IPS-15b (cell line): ENCODE results near the gene TESMIN.

Source experiments
- H3K27me3 ChIP-seq: one replicate; pipeline ENCODE4 v1.6.1; 2013; ENCODE audit warnings: low read length; ENCODE audit not compliant: control insufficient read depth, insufficient read depth
- H3K36me3 ChIP-seq: one replicate; pipeline ENCODE4 v1.6.1; 2013; ENCODE audit warnings: low read length; ENCODE audit not compliant: control insufficient read depth, insufficient read depth
- H3K4me1 ChIP-seq: one replicate; pipeline ENCODE4 v1.6.1; 2013; ENCODE audit warnings: mild to moderate bottlenecking, low read length; ENCODE audit not compliant: control insufficient read depth, insufficient read depth
- H3K4me3 ChIP-seq: one replicate; pipeline ENCODE4 v1.5.1; 2013; ENCODE audit warnings: low read depth, low read length
- H3K9ac ChIP-seq: one replicate; pipeline ENCODE4 v1.6.1; 2013; ENCODE audit warnings: low read depth, mild to moderate bottlenecking, low read length
- H3K9me3 ChIP-seq: one replicate; pipeline ENCODE4 v1.6.1; 2013; ENCODE audit warnings: mild to moderate bottlenecking, low read length; ENCODE audit not compliant: control insufficient read depth, insufficient read depth

TESMIN gene

GRCh38 chr11:68751331-68751856, at the start of gene TESMIN:
TSS of gene TESMIN (minus strand) at chr11:68751520. CDS start at chr11:68750660, 860 bp downstream.
- Histone ChIP-seq H3K4me3 (peak within 1 kb of the TSS; percentile 47), H3K9ac (peak within 1 kb of the TSS; percentile 27), H3K27me3 (no peaks in the 10 kb centered on the region), H3K4me1 (peaks cover 6% of the 10 kb centered on the region), H3K9me3 (no peaks in the 10 kb centered on the region), H3K36me3 (no peaks in the 10 kb centered on the region)

- H3K9me3 ChIP-seq = no peaks in the 10 kb centered on the region
- no peaks in the 10 kb centered on the region for H3K27me3 ChIP-seq
- H3K4me1 ChIP-seq = no peaks in the 10 kb centered on the region
- H3K9ac ChIP-seq = no peak overlapping the region
- peaks cover 15% of the 10 kb centered on the region for H3K36me3 ChIP-seq
- H3K4me3 ChIP-seq = no peak overlapping the region
Measured at GRCh38 chr11:68798221-68798813, 47.0 kb upstream of the TESMIN start.

GRCh38 chr11:68796801-68797200, 45.5 kb upstream of the TESMIN start:
- Histone ChIP-seq H3K9me3 (no peaks in the 10 kb centered on the region), H3K4me3 (no peak overlapping the region), H3K4me1 (no peaks in the 10 kb centered on the region), H3K36me3 (peaks cover 21% of the 10 kb centered on the region), H3K9ac (no peak overlapping the region), H3K27me3 (no peaks in the 10 kb centered on the region)

GRCh38 chr11:68792400-68792966, 41.2 kb upstream of the TESMIN start:
- Histone ChIP-seq H3K4me3 (no peak overlapping the region), H3K36me3 (peaks cover 17% of the 10 kb centered on the region), H3K9me3 (no peaks in the 10 kb centered on the region)

DNA sequence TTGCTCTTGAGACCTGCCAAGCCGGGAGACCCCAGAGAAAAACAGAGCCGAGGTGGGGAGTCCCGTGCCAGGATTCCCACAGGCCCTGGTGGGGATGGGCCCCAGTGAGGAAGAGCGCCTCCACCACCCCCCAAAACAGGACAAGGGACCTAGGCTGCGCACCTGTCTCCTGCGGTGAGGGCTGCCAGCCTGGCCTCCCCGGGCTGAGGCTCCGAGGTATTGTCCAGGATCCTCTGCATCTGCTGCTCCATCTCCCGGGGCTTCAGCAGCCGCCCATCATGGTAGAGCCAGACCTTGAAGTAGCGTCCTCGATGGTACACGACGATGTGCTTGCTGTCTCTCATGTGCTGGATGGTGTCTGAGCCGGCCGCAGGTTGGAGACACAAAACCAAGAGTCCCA, 33.3 kb upstream of the TESMIN start:
- Histone ChIP-seq H3K4me1 (no peaks in the 10 kb centered on the region), H3K9ac (no peak overlapping the region), H3K27me3 (no peaks in the 10 kb centered on the region), H3K4me3 (no peak overlapping the region), H3K36me3 (peaks cover 27% of the 10 kb centered on the region), H3K9me3 (no peaks in the 10 kb centered on the region)

More at GRCh38 chr11:68792400-68792966, 41.2 kb upstream of the TESMIN start:
- Histone ChIP-seq H3K4me1 (no peaks in the 10 kb centered on the region), H3K9ac (no peak overlapping the region), H3K27me3 (no peaks in the 10 kb centered on the region)

DNA sequence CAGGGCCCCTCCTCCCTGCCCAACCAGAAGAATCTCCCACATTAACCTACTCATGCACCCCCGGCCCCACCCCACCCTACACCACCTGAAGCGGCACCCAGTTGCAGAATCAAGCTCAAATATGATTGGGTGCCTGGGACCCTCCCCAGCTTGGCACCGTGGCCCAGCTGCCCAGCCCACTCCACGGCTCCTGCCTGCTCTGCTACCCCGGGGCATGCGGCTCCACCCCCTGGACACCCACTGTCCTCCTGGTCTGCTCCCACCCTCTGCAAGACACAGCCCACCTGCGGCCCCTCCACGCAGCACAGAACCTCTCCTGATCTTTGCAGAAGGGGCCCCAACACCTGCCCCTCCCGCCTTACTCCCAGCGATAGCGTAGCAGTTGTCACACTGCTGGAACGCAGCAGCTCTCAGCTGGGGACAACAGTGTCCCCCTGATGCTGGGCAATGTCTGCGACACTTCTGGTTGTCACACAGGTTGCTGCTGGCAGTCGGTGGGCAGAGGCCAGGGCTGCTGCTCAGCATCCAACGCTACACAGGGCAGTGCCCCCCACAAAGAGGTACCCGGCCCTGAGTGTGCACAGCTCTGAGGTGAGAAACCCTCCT, 32.0 kb upstream of the TESMIN start:
- Histone ChIP-seq H3K27me3 (no peaks in the 10 kb centered on the region), H3K9me3 (no peaks in the 10 kb centered on the region), H3K4me1 (no peaks in the 10 kb centered on the region), H3K36me3 (peaks cover 29% of the 10 kb centered on the region), H3K9ac (no peak overlapping the region), H3K4me3 (no peak overlapping the region)

GRCh38 chr11:68782711-68783110, 31.4 kb upstream of the TESMIN start:
- Histone ChIP-seq H3K4me1 (no peaks in the 10 kb centered on the region), H3K9me3 (no peaks in the 10 kb centered on the region), H3K4me3 (no peak overlapping the region), H3K36me3 (peaks cover 29% of the 10 kb centered on the region), H3K9ac (no peak overlapping the region), H3K27me3 (no peaks in the 10 kb centered on the region)

GRCh38 chr11:68780829-68781228, 29.5 kb upstream of the TESMIN start:
- no peak overlapping the region for H3K4me3 ChIP-seq
- no peaks in the 10 kb centered on the region for H3K9me3 ChIP-seq
- no peak overlapping the region for H3K9ac ChIP-seq
- H3K27me3 ChIP-seq = no peaks in the 10 kb centered on the region
- no peaks in the 10 kb centered on the region for H3K4me1 ChIP-seq
- H3K36me3 ChIP-seq = peaks cover 35% of the 10 kb centered on the region

DNA sequence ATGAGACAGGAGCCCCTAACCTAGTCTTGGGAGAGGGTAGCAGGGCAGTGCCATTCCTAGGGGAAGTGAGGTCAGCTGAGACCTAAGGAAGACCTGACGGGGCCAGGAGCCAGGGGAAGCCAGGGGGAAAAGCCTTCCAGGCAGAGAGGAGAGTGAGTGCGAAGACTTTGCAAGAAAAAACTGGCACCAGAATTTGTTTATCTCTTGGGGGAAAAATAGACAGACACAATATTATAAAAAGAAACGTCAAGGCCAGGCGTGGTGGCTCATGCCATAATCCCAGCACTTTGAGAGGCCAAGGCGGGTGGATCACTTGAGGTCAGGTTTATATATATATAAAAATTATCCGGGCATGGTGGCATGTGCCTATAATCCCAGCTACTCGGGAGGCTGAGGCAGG, 26.9 kb upstream of the TESMIN start:
- H3K9ac ChIP-seq = no peak overlapping the region
- no peaks in the 10 kb centered on the region for H3K9me3 ChIP-seq
- no peaks in the 10 kb centered on the region for H3K4me1 ChIP-seq
- H3K36me3 ChIP-seq = peaks cover 36% of the 10 kb centered on the region
- no peaks in the 10 kb centered on the region for H3K27me3 ChIP-seq
- H3K4me3 ChIP-seq = no peak overlapping the region

GRCh38 chr11:68776442-68777235, 25.3 kb upstream of the TESMIN start:
- Histone ChIP-seq H3K27me3 (no peaks in the 10 kb centered on the region), H3K36me3 (peaks cover 36% of the 10 kb centered on the region), H3K4me1 (no peaks in the 10 kb centered on the region), H3K9me3 (no peaks in the 10 kb centered on the region), H3K4me3 (no peak overlapping the region), H3K9ac (no peak overlapping the region)

DNA sequence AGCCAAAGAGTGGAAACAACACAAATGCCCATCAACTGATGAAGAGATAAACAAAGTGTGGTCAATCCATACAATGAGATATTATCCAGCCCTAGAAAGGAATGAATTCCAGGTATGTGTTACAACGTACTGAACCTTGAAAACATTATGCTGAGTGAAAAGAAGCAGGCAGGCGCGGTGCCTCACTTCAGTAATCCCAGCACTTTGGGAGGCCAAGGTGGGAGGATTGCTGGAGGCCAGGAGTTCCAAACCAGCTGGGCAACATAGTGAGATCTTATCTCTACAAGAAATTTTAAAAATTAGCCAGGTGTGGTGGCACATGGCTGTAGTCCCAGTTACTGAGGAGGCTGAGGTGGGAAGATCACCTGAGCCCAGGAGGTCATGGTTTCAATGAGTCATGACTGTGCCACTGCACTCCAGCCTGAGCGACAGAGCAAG, 24.6 kb upstream of the TESMIN start:
- peaks cover 32% of the 10 kb centered on the region for H3K36me3 ChIP-seq
- H3K9ac ChIP-seq = no peak overlapping the region
- no peaks in the 10 kb centered on the region for H3K9me3 ChIP-seq
- H3K4me1 ChIP-seq = no peaks in the 10 kb centered on the region
- no peak overlapping the region for H3K4me3 ChIP-seq
- no peaks in the 10 kb centered on the region for H3K27me3 ChIP-seq
